Transverse colon (tissue), 4 donors: ENCODE measurements around the gene REC114.

Source experiments
- POLR2A ChIP-seq: fragments of 450-650 bp; IDR thresholded peaks from one replicate; pipeline ENCODE4 v1.6.1; 2016; ENCODE audit warnings: antibody characterized with exemption, mild to moderate bottlenecking, moderate library complexity
- POLR2AphosphoS5 ChIP-seq, 3 donors: sonication (generic); formaldehyde crosslinking; IDR thresholded peaks; one replicate each; pipeline ENCODE4 v1.6.1; 2016; ENCODE audit warnings: antibody characterized with exemption in 3 of 3
- TF ChIP-seq, protein P1 (sequence below), 5 experiments: fragments of 200-600 bp in 3 of 5; fragments of 450-650 bp in 2 of 5; sonication (generic) in 3 of 5; IDR thresholded peaks; 1 replicate in 2 of 5; 2 replicates in 3 of 5; pipeline ENCODE4 v1.5.1; 2016 to 2017; ENCODE audit warnings: antibody characterized with exemption in 5 of 5, inconsistent platforms in 3 of 5, mild to moderate bottlenecking in 2 of 5, moderate library complexity in 1 of 5

DNA sequence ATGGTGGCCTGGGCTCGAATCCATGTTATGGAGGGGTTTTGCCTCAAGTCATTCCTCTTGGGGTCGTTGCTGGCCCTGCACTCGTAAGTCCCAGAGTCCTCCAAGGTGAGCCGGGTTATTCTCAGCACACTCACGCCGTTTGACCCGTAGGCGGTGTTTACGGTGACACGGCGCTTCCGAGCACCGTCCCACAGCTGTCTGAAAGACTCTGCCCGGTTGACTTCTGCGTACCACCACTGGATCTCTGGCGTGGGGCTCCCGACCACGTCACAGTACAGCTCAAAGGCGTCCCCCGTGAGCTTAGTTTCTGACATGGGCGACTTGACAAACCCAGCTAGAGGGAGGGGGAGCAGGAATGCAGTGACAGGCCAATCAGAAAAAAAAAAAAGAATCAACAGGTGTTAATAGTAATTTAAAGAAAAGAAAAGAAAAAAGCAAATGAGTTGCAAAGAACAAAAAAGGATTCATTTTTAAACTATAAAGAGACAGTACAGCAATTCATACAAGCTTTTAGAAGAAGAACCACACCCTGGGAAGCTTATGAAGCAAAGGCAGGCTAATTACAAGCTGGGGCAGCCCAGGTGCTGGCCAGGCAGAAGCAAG, 154.2 kb downstream of the REC114 start:
- TF ChIP-seq, protein P1, sequence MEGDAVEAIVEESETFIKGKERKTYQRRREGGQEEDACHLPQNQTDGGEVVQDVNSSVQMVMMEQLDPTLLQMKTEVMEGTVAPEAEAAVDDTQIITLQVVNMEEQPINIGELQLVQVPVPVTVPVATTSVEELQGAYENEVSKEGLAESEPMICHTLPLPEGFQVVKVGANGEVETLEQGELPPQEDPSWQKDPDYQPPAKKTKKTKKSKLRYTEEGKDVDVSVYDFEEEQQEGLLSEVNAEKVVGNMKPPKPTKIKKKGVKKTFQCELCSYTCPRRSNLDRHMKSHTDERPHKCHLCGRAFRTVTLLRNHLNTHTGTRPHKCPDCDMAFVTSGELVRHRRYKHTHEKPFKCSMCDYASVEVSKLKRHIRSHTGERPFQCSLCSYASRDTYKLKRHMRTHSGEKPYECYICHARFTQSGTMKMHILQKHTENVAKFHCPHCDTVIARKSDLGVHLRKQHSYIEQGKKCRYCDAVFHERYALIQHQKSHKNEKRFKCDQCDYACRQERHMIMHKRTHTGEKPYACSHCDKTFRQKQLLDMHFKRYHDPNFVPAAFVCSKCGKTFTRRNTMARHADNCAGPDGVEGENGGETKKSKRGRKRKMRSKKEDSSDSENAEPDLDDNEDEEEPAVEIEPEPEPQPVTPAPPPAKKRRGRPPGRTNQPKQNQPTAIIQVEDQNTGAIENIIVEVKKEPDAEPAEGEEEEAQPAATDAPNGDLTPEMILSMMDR (IDR thresholded peaks at IDR 0.05) = no peak
- TF ChIP-seq POLR2A = no peak
- no peak for TF ChIP-seq POLR2AphosphoS5 (IDR thresholded peaks at IDR 0.05)
